RWPE1 (cell line): ENCODE data around the gene CSAD.
A peak's percentile ranks its signal among the peaks of the same experiment; 100 is the strongest.

ENCODE experiments used
- CTCF ChIA-PET: fragments of 350-600 bp; sonication (Branson Sonifier 250); formaldehyde crosslinking; extraction: SDS; loops from one replicate; lab custom pipeline; 2021; lab: Yijun Ruan, JAX
- POLR2A ChIA-PET: fragments of 400-600 bp; formaldehyde crosslinking; extraction: SDS; loops from one replicate; lab custom pipeline; 2020; ENCODE audit warnings: antibody characterized with exemption; ENCODE audit not compliant: low non-redundant PET; lab: Yijun Ruan, JAX
- DNase-seq: peaks from one replicate; pipeline ENCODE4 v3.0.0; 2012; ENCODE audit warnings: low spot score
- H3K27ac ChIP-seq: fragments of 450-650 bp; 2 replicates; pipeline ENCODE4 v1.5.1; 2017
- CTCF ChIP-seq: fragments of 450-650 bp; conservative IDR thresholded peaks from 2 replicates; pipeline ENCODE4 v1.5.1; 2017; ENCODE audit warnings: low read depth, mild to moderate bottlenecking

Gene CSAD

GRCh38 chr12:53225635-53226424, 45.1 kb upstream of the CSAD start:
- CTCF ChIA-PET, result interaction anchor here (0.5 to 1.4 kb wide), 3 partner anchors 11 to 283 kb away, joined by 4 to 8 read pairs (median 7); no protein-coding TSS in a partner anchor

GRCh38 chr12:53224897-53225634, 44.3 kb upstream of the CSAD start:
- ChIA-PET POLR2A (interaction anchor here (0.5 to 0.9 kb wide), 3 partner anchors 11 to 74 kb away, joined by 3 to 13 read pairs (median 4); partner anchors contain the start of gene MYG1), CTCF (interaction anchor here (0.7 to 1.4 kb wide), 4 partner anchors 11 to 183 kb away, joined by 3 to 8 read pairs (median 4); no protein-coding TSS in a partner anchor)
- DNase-seq, result no peak

More at GRCh38 chr12:53225635-53226424, 45.1 kb upstream of the CSAD start:
- POLR2A ChIA-PET, result interaction anchor here (0.5 to 0.6 kb wide), 2 partner anchors 14 to 73 kb away, joined by 4 to 13 read pairs; partner anchors contain the start of gene MYG1
- DNase-seq, result peak; percentile 56
- peak overlapping the region; percentile 99 for H3K27ac ChIP-seq
- no peak for TF ChIP-seq CTCF

GRCh38 chr12:53224061-53224896, 43.6 kb upstream of the CSAD start:
- H3K27ac ChIP-seq, result peak overlapping the region; percentile 99
- ChIA-PET POLR2A (interaction anchor here (0.9 kb wide), 1 partner anchor 10 kb away, joined by 3 read pairs; no protein-coding TSS in a partner anchor), CTCF (interaction anchor here (0.7 to 0.8 kb wide), 3 partner anchors 27 to 182 kb away, joined by 3 to 4 read pairs (median 3); no protein-coding TSS in a partner anchor)
- DNase-seq, result peak; percentile 79
- TF ChIP-seq CTCF, result peak; percentile 44

More at GRCh38 chr12:53224897-53225634, 44.3 kb upstream of the CSAD start:
- no peak for TF ChIP-seq CTCF
- H3K27ac ChIP-seq, result peak overlapping the region; percentile 99

GRCh38 chr12:53223389-53224060, 42.8 kb upstream of the CSAD start:
- ChIA-PET POLR2A (no interaction called here), CTCF (interaction anchor here (0.6 to 0.7 kb wide), 2 partner anchors 37 to 170 kb away, joined by 3 read pairs; no protein-coding TSS in a partner anchor)
- H3K27ac ChIP-seq, result peak overlapping the region; percentile 99
- no peak for TF ChIP-seq CTCF
- DNase-seq, result no peak

- CTCF ChIA-PET, result interaction anchor here (0.6 to 0.9 kb wide), 4 partner anchors 29 to 169 kb away, joined by 3 to 6 read pairs (median 4); no protein-coding TSS in a partner anchor
- DNase-seq, result no peak
- peak overlapping the region; percentile 99 for H3K27ac ChIP-seq
- TF ChIP-seq CTCF, result no peak
- POLR2A ChIA-PET, result interaction anchor here (0.7 kb wide), 1 partner anchor 17 kb away, joined by 4 read pairs; no protein-coding TSS in a partner anchor
These were observed 42.1 kb upstream of the CSAD start for GRCh38 chr12:53222806-53223261.
